NCI-H82 treated with DMSO at 0.1 percent for 48 hours (cell line): ENCODE results near the gene HERC4.

Source experiments
- DNase-seq: peaks from one replicate; lab custom pipeline; 2025; ENCODE audit not compliant: unreplicated experiment; lab: John Stamatoyannopoulos, UW

The HERC4 gene, protein sequence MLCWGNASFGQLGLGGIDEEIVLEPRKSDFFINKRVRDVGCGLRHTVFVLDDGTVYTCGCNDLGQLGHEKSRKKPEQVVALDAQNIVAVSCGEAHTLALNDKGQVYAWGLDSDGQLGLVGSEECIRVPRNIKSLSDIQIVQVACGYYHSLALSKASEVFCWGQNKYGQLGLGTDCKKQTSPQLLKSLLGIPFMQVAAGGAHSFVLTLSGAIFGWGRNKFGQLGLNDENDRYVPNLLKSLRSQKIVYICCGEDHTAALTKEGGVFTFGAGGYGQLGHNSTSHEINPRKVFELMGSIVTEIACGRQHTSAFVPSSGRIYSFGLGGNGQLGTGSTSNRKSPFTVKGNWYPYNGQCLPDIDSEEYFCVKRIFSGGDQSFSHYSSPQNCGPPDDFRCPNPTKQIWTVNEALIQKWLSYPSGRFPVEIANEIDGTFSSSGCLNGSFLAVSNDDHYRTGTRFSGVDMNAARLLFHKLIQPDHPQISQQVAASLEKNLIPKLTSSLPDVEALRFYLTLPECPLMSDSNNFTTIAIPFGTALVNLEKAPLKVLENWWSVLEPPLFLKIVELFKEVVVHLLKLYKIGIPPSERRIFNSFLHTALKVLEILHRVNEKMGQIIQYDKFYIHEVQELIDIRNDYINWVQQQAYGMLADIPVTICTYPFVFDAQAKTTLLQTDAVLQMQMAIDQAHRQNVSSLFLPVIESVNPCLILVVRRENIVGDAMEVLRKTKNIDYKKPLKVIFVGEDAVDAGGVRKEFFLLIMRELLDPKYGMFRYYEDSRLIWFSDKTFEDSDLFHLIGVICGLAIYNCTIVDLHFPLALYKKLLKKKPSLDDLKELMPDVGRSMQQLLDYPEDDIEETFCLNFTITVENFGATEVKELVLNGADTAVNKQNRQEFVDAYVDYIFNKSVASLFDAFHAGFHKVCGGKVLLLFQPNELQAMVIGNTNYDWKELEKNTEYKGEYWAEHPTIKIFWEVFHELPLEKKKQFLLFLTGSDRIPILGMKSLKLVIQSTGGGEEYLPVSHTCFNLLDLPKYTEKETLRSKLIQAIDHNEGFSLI

DNA sequence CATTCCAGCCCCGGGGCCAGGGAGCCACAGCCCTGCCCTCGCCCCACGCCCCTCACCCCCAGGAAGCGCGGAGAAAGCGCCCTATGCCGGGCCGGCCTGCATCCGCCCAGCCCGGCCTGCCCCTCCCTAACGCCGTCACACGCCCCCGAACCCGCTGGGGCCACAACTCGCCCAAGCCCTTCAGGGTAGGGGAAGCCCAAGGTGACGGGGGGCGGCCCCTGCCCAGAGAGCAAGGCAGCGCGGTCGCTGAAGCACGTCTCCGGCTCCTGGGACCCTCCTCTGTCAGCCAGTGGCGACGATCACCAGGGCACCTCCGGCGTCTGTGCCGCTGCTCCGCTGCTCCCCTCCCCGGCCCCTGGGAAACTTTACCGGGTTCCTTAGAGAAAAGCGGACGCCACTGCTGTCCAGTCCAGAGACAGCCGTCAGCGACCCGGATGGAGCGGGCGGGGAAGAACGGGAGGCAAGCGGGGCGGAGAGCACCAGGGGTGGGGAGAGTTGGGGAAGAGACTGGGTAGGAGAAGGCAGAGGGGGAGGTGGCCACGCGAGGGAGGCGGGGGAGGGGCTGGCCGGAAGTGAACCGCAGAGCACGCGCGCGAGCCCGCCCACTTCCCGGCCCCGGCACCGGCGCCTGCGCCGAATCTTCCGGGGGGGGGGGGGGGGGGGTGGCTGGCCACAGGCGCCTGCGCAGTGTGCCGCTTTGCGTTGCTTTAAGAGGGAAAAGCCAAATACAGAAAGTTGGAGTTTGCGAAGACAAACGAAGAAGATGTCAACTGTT, at the start of gene HERC4:
TSS of gene HERC4 (minus strand) at position 509 of the 775 bp plus-strand sequence. CDS start 2,175 bp downstream, outside the sequence.
- DNase-seq = peak; percentile 62

DNA sequence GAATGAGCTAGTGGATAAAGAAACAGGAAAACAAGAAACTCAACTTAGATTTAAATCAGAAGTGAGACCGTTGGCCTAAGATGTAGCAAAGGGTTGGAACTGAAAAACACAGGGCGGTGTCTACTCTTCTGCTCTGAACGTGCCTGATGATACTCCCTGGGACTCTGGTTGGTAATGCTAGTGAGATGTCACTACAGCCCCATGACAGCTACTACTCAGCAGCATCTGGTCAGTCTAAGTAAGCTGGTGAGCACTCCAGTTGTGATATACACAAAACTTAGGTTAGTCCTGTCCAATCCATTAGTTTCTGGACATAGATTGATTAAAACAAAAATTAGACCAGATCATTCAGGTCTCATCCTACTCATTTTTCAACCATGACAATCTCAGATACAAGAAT, 49.6 kb upstream of the HERC4 start:
- DNase-seq = no peak

DNA sequence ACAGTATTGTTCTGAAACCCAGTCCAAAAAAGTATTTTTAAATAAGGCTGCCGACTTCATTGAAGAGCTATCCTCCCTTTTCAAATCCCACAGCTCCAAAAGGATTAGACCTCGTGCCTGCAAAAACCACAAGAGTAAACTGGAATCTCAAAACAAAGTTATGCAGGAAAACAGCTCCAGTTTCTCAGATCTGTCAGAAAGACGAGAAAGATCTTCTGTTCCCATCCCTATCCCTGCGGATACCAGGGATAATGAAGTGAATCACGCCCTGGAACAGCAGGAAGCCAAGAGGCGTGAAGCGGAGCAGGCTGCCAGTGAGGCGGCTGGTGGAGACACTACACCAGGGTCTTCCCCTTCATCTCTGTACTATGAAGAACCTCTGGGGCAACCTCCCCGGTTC, 46.8 kb upstream of the HERC4 start:
- no peak for DNase-seq

DNA sequence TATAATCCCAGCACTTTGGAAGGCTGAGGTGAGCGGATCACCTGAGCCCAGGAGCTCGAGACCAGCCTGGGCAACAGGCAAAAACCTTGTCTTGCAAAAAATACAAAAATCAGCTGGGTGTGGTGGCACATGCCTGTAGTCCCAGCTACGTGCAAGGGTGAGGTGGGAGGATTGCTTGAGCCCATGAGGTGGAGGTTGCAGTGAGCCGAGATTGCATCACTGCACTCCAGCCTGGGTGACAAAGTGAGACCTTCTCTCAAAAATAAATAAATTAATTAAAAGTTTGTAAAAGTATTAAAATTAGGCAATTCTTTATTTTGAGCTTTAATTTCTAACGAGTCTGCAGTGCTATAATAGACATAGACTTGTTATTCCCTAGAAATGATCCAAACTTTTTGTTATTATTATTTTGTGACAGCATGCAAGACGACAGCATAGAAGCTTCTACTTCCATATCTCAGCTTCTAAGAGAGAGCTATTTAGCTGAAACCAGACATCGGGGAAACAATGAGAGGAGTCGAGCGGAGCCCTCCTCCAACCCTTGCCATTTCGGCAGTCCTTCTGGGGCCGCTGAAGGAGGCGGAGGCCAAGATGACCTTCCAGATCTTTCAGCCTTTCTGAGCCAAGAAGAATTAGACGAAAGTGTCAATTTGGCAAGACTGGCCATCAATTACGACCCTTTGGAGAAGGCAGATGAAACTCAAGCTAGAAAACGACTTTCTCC, 46.1 kb upstream of the HERC4 start:
- no peak for DNase-seq

DNA sequence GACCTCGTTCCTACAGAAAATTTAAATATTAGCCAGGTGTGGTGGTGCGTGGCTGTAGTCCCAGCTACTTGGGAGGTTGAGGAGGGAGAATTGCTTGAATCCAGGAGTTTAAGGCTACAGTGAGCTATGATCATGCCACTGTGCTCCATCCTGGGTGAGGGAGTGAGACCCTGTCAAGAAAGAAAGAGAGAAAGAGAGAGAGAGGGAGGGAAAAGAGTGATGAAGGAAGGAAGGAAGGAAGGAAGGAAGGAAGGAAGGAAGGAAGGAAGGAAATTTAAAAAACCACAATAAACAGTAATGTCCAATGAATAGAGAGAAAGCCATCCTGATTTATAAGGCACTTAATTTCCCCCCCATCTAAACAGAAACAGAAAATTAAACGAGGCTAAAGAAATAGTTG, 43.6 kb upstream of the HERC4 start:
- no peak for DNase-seq

DNA sequence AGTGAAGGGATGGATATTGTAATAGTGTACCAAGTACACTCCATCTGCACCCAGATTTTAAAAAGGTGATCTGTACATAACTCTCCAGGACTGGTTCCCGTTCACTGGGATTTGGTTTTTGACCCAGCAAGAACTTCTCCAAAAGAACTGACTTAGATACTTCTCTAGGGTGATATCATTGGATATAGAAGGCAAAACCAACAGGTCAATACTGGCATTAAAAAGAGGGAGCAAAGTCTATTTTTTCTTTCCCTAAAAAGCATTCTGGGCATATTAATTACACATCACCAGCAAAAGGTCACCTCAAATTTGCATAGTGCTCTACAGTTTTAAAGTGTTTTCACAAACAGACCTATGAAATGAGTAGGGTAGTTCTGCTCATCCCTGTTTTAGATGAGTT, 37.8 kb upstream of the HERC4 start:
- no peak for DNase-seq

DNA sequence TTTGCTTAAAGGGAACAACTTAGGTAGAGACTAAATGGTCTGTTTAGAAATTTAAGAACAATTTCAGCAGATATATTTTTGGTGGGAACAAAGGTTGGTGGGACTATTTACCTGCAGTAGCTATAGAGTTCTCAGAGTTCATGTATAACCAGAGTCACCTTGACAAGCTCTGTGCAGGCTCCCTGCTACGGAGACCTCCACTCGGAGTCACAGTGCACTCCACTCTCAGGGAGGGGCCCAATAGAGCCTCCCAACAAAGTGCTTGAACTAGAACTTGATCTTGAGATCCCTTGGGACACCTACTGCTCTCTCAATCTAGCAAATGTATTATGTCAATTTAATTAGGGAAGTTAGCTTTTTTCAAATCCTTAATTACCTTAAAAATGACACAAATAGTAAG, 36.5 kb upstream of the HERC4 start:
- DNase-seq = no peak

DNA sequence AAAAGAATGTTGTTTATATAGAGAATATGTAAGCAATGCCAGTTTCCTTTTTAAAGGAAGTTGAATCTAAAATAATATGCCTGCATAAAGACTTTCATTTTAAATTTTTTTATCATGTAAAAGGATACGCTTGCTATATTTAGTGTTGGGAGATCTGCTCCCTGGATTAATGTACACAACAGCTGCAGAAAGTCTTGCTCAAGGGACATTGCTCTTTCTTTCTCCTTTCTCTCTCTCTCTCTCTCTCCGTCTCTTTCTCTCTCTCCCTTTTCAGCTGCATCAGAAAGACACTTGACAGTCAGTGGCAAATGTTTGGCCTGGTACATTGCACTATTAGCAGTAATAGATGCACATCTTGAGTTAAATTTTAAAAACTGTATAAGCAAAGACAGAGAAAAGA, 34.9 kb upstream of the HERC4 start:
- no peak for DNase-seq

DNA sequence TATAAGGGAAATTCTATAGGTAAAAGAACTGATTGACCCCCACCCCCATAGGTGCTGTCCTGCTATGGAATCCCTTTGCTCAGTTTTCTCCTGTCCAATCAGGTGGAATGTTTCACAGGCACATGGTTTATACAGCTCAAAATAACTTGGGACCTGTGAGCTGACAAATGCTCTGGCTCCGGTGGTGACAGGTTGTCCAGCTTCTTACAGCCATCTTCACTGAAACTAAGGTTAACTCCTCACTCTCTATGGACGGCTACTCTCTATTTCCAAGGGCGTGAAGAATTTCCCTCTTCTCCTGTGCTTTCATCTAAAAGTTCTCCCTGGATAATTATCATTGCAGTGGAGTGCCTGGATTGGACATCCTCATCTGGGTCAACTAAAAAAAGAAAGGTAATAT, 34.2 kb upstream of the HERC4 start, which contains the start of gene MYPN:
TSS of gene MYPN (plus strand) at position 158 of the 400 bp plus-strand sequence. CDS start 11,951 bp downstream, outside the sequence.
- DNase-seq = no peak

DNA sequence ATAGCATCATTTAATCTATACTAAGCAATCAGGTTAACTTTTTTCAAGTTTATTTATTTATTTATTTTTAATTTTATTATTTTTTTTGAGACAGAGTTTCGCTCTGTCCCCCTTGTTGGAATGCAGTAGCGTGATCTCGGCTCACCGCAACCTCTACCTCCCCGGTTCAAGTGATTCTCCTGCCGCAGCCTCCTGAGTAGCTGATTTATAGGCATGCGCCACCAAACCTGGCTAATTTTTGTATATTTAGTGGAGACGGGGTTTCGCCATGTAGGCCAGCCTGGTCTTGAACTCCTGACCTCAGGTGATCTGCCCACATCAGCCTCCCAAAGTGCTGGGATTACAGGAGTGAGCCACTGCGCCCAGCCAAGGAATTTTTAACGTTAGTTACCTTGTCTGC, 33.6 kb upstream of the HERC4 start:
- DNase-seq = no peak

DNA sequence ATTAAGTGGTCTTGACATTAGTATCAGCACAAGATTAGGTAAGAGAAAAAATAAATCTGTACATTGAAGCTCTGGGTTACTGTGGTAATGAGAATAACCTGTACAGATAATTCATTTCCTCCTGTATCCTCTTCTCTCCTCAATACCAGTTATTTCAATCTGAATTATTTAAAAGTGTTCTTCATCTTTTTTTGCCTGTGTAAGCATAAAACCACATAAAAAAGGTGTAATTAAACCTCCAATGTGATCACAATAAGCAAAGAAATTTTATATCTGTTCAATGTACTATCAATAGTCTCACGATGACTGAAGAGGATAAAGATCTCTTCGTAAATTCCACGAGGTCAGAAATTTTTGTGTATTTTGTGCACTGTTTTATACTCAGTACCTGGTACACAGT, 33.0 kb upstream of the HERC4 start:
- no peak for DNase-seq

DNA sequence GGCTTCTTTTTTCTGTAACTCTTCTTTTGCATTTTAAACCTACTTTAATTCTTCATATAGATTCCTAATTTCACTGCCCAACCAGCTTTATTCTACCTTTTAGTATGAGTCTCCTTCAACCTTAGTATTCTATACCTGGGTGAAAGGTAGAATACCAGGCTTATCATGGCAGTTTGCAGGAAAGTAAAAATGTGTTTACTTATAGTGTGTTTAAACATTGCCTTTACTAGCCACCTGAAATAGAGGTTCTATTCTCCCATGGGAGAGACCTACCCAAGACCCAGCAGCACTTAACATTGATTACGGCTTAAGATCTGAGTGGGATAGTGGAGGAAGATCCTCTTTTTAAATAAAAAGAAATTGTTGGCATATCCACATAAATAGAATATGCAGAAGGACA, 32.6 kb upstream of the HERC4 start:
- no peak for DNase-seq

DNA sequence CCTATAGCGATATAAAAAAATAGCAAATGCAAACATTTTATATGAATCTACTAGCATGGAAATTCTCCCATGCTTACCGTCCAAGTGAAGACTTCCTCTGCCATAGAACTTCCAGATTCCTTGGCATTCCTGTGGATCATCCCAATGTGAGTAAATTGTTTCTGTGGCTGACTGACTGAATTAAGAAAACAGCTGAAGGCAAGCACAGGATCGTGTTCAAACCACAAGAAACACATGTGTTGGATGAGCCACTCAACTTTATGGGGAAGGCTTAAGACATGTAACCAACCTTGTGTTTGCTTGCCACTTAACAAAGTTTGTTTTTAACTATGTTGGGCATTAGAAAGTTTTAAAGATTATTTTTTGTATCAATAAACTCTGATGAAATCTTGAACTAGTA, 31.6 kb upstream of the HERC4 start:
- no peak for DNase-seq

DNA sequence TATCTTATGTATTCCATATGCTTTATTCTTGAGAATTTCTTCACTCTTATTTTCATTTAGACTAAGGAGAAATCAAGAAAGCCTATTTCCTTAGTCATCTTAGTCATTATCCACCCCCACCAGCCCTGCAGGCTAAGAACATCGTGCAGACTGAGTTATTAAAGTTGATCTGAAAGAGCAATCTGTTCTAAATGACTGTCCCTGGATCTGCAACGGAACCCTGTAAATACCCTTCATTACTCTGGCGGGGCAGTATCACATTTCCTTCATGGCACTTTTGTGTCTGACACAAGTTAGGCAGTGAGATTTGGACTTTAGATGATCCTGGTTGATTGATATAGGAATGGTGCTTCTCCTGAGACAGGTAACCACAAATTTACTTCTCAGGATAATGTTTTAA, 30.7 kb upstream of the HERC4 start:
- DNase-seq = peak; percentile 18

DNA sequence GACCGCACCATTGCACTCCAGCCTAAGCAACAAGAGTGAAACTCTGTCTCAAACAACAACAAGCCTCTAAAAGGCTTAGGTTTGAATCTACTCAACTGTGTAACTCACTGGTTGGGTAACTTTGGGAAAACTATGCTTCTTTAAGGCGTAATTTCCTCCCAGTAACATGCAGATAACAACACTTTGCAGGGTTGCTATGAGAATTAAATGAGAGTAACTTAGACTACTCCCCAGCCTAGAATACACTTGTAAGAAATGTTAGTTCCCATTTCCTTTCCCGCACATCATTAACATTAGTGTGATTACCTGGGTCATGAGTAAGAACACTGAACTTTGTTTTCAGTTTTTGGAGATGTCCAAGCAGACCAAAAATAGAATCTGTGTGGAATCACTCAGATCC, 28.8 kb upstream of the HERC4 start:
- no peak for DNase-seq

DNA sequence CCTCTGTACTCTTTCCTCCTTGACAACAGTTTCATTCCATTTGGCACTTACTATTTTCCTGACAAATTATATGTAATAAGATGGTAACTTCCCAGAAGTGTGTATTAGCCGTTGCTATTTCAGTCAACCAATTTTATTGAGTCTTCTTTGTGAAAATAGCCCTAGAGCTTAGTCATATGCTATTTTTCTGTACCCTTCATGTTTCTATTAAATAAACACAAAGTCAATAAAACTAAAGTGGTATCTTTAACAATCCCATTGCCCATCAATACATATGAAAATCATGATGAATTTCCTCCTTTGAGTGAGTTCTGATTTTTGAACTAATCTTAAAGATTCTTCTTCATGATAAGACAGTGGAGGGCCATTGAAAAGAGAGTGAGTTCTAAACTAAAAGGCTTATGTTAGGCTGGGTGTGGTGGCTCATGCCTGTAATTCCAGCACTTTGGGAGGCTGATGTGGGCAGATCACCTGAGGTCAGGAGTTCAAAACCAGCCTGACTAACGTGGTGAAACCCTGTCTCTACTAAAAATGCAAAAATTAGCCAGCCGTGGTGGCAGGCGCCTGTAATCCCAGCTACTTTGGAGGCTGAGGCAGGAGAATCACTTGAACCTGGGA, 28.3 kb upstream of the HERC4 start:
- DNase-seq = no peak

DNA sequence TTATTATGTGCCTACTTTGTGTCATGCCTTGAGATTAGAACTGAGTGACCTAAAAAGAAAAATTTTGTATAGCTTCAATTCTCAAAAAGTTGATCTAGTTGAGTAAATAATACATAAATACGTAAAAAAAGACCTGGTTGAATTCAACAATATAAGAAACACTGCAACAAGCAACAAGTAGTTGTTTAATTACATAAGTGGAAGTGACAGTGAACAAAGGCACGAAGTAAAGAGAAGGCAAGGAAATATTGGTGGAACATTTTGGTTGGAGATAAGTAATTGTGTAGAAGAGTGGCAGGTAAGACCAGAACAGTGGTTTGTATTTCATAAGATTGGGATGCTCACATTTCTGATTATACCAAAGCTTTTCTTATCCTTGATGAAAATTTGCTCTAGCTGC, 26.0 kb upstream of the HERC4 start:
- DNase-seq = no peak

DNA sequence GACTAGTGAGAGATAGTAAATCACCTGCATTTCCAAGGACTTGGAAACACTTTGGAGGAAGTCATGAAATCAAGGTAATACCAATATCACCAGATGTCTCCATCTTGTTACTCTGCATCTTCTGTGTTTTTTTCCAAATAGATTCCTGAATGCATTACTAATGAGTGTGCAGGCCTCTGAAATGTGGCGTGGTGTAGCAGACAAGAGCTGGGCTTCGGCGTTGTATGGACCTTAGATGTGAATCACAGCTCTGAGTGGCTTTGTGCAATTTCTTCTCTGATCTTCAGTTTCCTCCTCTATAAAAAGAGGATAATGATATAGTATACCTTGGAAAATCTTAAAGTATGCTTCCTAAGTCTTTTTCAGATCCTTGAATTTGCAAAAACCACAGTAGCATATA, 24.7 kb upstream of the HERC4 start:
- DNase-seq = no peak

DNA sequence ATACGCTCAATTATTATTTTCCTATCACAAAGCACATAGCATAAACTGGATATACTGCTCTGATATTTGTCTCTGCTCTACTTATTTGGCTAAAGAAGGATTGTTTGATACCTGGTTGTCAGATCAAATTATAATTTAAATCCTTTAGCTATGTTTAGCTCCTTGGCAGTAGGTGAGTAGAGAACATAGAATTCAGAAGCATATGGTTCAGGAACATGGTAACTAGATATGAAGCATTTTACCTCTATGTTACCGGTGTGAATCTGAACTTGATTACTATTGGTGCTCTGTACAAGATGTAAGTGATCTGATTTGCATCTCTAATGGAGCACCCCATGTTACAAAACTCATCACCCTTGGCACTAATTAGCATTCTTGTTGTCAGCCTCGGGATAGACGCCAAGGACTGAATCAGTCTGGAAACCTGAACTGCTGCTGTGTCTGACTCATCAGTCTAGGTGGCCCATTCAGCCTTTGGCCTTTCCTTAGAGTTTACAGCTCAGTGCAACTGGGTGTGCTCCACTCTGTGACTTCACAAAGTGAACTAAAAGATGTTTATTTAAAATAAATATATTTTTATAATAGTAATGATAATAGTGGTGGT, 21.9 kb upstream of the HERC4 start:
- no peak for DNase-seq

DNA sequence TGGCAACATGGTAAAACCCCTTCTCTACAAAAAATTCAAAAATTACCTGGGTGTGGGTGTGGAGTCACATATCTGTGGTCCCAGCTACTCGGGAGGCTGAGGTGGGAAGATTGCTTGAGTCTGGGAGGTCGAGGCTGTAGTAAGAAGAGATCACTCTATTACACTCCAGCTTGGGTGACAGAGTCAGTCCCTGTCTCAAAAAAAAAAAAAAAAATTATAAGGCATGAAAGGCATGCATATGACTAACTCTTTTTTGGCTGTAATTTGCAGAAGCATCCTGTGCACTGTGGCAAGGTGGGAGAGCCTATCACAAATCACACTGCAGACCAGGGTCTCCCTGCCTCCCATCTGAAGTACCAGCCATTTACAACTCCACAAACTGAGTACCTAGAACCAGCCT, 20.1 kb upstream of the HERC4 start:
- DNase-seq = no peak
